Dermis microvascular lymphatic vessel endothelial cell (primary cell): ENCODE data around the gene SLC9A4. TPM values are rescaled to one million over a fixed set of nuclear protein-coding genes. Genes with fewer than 3 reads are reported as not detected.

Source experiments
- DNase-seq, 2 donors: peaks; one replicate each; pipeline versions ENCODE4 v3.0.0 to v3.0.0-alpha.2; 2010; ENCODE audit warnings: low read depth in 2 of 2
- total RNA-seq: library from RNA; depleted of rRNA; stranded (reverse); fragments of >200 nt; gene quantifications from 2 replicates; pipeline ENCODE4 v1.2.1, GENCODE V29; 2014

Gene SLC9A4
- total RNA-seq, 1 donor from 2014 or later: not detected

DNA sequence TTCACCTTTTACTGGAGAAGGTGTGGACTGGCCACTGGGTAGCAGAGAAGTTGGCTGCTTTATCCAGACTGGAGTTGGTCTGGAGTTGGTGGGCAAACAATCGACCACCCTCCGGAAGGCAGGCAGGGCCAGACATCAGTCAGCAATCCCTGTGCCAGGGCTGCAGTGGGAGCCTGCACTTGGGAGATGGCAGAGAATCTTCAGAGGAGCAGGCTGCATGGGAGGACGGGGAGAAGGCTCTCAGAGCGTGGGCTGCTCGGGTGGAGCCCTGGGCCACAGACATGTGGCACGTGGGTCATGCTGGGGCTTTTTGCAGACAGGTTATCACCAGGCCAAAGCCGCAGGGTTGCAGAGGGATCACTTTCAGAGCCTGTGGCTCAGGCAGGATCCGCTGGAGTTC, 29.6 kb downstream of the SLC9A4 start:
- DNase-seq: no peak

DNA sequence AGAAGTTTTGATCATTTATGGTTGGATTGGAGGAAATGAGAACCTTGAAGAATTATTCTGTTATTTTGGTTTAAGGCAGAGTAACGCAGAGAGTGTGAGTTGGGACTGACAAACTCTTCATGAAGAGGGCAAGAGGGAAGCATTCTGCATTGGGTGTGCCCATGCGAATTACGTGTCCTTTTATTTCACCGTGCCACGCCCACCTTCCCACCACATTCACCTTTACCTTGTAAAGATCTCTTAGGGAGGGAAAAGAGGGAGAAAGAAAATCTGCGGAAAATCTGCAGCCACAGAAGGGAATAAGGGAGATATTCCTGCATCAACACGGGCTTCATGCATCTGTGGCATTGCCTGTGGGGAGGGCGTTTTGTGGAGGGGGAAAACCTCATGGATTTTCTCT, 31.8 kb downstream of the SLC9A4 start:
- DNase-seq: no peak

DNA sequence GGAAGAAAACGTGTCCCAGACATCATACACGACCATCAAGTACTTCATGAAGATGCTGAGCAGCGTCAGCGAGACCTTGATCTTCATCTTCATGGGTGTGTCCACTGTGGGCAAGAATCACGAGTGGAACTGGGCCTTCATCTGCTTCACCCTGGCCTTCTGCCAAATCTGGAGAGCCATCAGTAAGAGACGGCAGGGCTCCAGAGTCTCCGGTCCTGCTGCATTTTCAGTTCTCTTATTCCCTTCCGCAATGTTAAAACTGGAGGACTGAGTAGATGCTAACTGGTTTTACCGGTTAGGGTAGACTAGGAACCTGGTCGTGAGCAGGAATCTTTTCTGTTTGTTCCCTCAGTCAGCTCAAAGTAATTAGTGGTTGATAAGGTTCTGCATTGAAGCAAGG, 32.3 kb downstream of the SLC9A4 start:
- DNase-seq: no peak

DNA sequence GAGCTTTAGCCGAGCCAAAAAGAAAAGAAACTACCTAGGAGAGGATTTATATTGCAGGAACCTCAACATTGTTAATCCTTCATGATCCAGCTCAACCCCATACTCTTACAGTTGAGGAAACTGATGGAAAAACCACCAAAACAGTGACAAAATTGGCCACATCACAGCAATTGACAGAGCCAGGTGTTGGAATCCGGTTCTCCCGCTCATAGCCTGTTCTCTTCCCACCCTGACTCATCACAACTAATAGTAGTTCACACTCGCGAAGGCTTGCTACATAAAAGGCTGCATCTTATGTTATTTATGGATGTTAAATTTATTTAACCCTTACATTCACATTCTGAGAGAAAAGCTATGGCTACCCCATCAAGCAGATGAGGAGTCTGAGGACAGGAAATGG, 33.7 kb downstream of the SLC9A4 start:
- DNase-seq: no peak

GRCh38 chr2:102508863-102509262, 35.8 kb downstream of the SLC9A4 start:
- DNase-seq: peak in 1 of 2 donors; percentile 22

- DNase-seq: peak in 1 of 2 donors; percentile 59
Measured at GRCh38 chr2:102509749-102510148, 36.7 kb downstream of the SLC9A4 start.

DNA sequence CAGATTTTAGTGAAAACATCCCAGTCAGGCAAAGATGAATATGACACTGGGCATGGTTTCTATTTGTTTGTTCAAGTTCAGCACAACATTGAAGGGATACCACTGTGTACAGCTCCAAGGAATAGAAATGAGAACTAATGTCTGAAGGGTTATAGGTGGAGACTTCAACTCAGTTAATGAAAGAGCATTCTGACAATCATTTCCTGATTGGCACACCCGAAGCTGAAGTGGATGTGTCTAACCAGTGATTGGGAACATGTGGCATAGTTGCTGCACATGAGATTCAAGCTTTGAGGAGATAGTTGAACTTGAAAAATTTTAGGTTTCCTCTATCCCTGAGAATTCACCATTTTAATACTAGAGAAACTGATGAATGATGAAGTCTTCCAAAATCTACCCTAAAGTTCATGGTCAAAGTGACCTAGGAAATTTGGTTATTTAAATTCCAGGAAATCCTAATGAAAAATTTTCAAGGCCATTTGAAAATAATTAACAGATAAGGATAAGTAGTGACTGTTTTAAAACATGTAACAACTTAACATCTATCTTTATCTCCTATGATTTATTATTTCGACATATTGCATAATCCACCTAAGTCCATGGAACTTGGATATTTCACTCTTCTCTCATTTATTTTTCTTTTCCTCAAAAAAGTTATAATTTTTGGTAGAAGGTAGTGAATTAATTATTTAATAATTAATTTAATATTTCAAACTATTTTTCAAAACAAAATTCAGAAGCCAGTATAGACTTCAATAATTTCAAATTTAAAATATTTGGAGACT, 38.0 kb downstream of the SLC9A4 start:
- DNase-seq: no peak

GRCh38 chr2:102512161-102512560, 39.1 kb downstream of the SLC9A4 start:
- no peak for DNase-seq

DNA sequence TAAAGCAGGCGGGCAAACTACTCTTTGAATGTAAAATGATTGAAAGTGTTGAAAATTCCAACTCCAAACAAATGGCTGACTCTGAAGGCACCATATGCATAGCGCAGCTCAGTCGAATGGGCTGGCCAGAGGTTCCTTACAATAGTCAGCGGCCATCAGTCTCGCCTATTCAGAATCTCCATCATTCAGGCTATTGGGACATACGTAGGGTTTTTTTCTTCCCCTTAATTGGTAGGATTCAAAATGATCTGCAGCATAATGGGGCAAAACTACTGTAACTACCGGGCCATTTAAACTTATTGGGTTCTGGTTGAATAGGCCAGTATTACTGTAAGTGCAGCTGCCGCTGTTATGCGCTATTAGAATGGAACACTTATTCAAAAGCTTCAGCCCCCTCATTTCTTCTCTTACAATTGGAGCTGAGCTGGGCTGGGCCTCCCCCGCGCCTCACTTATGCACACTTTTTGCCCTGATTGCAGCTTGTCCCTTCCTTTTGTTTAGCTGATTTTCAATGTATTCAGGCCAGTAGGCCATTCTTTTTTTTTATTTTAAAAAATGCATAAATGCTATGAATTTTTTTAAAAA, 40.4 kb downstream of the SLC9A4 start:
- DNase-seq: no peak

- DNase-seq: peak; percentile 25 to 90
Measured at GRCh38 chr2:102514061-102514785, 41.2 kb downstream of the SLC9A4 start.

- no peak for DNase-seq
Measured at GRCh38 chr2:102515851-102516250, 42.8 kb downstream of the SLC9A4 start.

- no peak for DNase-seq
Measured at GRCh38 chr2:102518170-102518569, 45.1 kb downstream of the SLC9A4 start.

DNA sequence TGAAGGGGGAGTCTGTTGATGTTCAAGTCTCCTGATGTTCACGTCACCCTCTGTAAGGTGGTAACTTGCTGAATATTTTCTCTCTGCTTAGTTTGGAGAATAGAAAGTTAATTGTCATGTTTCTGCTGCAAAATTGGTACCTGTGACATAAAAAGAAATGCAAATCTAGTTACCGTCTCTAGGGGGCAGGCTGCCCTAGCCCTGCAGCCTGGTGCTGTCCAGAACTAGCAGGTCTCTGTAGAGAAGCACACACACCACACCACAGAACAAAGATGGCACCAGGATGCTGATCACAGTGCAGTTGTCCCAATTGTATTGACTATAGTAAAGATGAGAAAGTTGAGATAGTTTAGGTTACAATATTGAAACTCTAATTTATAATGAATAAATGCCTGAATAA, 47.0 kb downstream of the SLC9A4 start:
- DNase-seq: peak in 1 of 2 donors; percentile 28

DNA sequence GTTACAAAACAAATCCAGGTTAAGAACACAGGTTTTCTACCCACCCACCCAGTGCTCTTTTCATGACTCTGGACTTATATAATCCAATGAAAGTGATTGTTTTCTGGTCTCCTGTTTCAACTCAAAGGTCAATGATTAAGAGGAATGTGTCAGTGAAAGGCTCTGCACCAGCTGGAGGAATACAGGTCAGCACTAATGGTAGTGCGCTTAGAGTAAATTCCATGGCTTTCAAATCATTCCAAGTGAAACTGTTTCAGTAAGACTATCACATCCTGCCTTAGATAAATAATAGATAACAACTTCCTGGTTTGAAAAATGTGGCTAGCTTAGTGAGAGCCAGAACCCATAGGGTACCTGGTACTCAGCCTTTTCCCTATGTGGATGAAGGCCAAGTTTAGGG, 47.8 kb downstream of the SLC9A4 start:
- no peak for DNase-seq

DNA sequence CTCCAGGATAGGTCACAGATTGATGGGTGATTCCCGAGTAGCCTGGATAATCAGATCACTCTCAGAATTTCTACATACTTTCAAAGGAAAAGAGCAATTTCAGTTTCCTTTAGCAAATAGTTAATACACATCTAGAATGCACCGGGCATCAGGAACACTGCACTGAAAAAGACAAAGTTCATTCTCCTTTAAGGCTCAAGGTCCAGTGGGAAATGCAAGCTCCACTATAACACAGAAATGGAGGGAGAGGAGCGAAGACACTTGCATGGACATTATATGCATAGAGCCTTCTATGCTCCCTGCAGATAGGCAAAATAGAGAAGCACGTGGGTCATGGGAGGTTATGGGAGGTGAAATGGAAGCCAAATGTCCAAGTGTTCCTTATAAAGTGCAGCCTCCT, 49.1 kb downstream of the SLC9A4 start:
- no peak for DNase-seq

DNA sequence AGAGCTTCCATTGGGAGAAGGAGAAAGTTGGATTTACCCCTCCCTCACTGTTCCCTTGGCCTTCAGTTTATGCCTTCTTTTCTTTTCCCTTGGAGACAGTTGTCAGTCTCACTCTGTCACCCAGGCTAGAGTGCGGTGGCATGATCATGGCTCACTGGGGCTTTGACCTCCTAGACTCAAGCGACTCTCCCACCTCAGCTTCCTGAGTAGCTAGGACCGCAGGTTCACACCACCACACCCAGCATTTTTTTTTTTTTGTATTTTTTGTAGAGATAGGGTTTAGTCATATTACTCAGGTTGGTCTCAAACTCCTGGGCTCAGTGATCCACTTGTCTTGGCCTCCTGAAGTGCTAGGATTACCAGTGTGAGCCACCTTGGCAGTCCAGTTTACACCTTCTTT, 49.9 kb downstream of the SLC9A4 start:
- no peak for DNase-seq

DNA sequence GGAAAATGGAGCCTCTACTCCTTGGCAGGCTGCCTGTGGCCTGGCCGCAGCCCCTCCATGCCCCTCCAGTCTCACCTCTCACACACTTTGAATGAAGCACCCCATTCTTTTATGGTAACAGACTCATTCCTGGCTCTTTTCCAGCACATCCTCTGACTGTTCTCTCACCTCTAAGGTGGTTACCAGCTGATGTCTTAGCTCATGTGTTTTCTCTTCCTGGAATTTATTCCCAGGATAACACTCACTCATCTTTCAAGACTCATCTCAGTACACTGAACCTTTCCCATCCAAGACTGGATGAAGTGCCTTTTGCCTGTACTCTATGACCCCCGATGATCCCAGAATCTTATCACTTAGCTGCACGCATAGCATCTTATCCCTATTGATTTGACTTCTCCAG, 50.6 kb downstream of the SLC9A4 start:
- DNase-seq: no peak

DNA sequence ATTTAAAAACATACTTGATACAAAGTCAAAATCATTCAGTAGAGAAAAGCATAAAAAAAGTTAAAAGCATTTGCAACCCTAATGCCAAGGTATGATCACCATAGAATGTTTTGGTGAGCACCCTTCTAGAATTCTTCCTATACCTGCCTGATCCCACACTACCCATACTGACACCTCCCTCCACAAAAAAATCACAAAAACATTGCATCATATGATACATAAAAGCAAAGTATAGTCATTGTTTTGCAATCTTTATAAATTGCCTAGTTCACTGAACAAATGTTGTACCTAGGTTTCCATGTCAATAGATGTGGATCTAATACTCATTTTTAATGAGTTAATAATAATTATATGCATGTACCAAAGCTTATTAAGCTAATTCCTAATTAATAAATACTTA, 54.1 kb downstream of the SLC9A4 start:
- DNase-seq: no peak

DNA sequence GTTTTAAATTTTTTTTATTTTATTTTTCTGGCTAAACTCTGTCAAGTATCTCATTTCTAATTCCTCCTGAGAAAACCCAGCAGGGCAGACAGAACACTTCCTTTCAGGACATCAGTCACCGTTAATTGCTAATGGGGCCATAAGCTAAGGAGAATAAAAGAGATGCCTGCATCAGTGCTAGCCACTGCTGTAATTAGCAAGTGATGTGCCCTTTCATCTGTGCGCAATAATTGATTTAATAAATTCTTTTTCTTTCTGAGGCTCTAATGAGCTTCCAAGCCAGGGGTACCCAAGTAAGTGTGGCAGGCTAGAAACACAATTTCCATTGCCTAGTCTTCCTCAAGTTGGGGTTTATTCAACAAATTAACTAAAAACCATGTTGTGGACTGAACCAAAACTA, 65.5 kb downstream of the SLC9A4 start:
- DNase-seq: no peak

DNA sequence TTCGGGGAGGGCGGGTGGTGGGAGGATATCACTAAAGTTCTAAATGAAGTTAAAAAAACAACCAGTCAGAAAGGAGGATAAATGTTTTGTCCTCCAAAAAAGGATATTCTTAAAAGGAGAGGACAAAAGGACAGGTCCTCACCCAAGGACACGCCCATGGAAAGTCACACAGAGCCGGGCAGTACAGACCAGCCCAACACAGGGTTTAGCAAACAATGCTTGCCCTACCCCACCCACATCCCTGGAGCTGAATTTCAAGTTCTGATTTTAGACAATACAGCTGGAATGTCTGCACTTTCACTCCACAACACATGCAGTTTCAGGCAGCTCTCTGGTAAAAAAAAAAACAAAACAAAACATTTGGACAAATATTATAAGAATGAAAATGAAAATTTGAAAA, 67.9 kb downstream of the SLC9A4 start:
- DNase-seq: no peak

DNA sequence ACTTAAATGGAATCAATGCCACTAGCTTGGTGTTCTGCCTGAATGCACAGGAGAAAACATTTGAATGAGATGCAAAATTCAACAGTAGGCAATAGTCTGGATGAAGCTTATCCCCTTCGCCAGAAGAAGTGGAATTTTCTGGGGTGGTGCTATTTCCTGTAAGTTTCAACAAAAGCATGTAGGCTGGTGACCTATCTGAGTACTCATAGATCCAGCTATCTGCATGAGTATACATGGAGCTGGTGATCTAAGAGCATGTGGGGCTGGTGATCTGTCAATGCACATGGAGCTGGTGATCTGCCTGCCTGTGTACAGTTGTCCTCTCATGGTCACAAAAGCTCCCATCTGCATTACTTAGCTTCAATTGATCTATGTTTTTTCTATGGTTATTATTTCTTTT, 71.2 kb downstream of the SLC9A4 start:
- DNase-seq: no peak

DNA sequence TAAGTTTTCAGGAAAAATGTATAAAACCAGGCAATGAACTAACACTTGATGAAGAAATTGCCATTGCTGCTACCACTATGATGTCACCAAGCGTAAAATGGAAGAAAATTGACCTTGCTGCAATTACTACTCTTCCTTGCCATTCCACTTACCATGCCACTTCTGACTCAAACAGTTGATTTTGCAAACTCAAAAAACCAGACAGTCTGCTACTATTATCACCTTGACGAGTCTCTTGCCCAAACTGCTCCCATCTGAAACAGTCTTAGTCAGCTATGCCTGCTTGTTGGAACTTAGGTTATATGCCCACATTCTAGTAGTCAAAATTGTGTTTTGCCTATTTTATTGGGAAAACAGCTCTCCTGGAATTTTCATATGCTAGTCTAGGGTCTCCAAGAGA, 74.4 kb downstream of the SLC9A4 start:
- DNase-seq: no peak

- DNase-seq: no peak
Measured at GRCh38 chr2:102549027-102549426, 76.0 kb downstream of the SLC9A4 start.
